GM19238 (cell line): ENCODE results near the gene STK32B.

Experiments
- DNase-seq: peaks from one replicate; pipeline ENCODE4 v3.0.0; 2011; ENCODE audit warnings: low spot score; ENCODE audit not compliant: insufficient read length

STK32B gene

DNA sequence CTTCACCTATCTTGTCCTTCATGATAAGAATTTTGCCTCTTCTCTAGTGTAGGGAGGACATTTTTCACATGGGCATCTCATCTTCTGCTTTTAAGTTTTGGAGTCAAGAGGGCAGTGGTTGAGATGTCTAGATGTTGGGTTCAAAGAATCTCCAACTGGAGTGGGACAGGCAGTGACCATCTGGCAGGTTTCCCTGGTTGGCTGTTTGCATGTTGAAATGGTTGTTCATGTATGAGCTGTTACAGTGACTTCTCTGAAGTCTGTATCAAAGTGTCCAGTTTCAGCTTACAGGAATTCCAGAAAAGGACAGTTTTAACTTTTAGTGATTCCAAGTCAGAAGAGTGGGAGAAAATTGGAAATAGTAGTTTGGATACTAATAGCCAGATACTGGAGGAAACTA, 464.4 kb downstream of the STK32B start:
- no peak for DNase-seq

DNA sequence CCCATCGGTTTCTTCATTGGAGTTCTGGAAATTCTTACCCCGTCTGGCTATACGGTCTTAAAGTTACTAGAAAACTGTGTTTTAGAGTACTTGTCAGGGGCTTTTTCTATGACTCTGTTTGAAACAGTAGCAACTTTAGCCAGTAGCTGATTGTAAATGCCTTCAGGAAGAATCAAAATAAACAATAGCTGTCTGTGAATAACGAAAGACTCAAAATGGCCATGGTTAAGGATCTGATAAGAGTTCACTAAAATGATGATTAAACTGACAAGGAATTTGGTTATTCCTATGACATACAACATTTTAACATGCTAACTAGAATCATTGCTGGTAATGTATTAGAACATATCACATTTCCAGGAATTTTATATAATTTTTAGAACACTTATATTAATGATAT, 466.1 kb downstream of the STK32B start:
- DNase-seq, result no peak

DNA sequence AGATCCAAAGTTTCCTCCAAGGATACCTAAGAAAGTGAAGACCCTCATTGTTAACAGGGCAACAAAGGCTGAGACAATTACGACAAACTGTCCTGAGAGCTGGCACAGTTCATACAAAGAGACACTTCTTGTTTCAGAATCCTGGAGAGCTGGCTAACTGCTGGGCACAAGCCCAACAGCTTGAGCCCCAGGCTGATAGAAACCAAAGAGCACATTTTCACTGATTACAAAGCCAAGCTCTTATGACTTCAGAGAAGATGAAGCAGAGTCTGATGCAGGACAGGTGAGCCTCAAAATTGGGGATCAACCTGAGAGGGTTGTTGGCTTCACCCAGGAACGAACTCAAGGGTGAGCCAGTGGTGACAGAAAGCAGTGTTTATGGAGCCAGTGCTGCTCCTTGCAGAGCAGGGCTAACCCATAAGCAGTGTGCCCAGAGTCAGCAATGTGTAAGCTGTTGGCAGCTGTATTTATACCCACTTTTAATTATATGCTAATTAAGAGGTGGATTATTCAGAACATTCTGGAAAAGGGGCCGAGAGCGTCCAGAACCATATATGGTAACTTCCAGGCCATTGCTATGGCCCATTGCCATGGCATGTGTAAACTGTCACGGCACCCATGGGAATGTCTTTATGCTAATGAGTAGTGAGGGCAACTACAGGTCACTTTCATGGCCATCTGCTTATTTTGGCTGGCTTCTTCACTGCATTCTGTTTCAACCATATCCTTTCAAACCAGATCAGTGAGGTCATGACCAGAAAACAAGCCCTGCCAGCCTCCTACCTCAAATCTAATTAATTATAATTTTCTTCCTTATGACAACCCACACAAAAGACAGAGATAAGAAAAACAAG, 473.4 kb downstream of the STK32B start:
- DNase-seq, result no peak

DNA sequence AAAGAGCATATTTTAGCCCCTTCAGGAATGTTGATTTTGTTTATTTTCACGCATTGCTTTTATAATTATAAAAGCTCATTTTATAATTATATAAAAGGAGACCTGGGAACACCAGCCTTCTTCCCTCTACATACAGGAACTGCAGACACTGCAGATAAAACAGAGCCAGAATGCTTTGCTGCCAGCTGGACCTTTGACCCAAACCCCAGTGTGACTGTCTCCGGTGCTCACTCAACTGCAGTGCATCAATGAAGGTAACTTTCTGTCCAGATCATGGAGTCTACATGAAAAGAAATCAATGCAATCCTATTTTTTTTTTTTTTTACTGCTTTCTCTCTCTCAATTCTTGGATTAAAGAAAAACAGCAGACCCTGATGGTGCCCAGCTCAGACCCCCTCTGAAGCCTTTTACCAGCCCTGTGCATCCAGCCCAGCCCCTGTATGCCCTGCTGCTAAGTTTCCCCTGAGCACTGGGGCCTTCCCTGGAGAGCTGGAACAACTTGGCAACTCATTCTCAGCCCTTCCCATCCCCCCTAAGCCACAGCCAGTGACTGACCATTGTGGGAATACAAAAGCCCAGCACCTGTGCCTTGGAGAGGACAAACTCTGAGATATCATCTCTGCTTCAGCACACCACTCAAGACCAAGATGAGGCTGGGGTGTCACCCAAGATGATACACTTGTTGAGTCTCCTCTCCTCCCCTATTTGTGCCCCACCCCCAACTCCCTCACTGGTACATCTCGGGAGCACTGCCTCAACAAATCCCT, 475.0 kb downstream of the STK32B start:
- DNase-seq, result no peak

DNA sequence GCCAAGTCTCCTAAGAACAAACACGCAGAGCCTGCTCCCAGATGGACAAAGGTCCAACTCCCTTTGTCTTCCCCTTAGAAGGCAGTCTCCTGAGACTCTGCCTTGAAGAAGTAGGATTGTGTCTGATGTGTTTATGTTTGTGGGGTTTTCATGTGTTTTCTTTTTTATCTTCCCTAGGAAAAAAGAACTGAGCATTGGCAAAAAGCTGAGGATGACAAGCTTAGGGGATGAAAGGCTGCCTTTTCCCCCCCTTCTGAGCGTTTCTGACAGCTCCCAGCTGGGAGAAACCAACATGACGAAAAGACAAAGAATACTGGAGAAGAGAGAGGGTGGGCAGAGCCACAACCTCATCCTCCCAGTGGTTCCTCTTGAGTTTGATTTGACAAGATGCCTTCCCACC, 475.9 kb downstream of the STK32B start:
- DNase-seq, result no peak

DNA sequence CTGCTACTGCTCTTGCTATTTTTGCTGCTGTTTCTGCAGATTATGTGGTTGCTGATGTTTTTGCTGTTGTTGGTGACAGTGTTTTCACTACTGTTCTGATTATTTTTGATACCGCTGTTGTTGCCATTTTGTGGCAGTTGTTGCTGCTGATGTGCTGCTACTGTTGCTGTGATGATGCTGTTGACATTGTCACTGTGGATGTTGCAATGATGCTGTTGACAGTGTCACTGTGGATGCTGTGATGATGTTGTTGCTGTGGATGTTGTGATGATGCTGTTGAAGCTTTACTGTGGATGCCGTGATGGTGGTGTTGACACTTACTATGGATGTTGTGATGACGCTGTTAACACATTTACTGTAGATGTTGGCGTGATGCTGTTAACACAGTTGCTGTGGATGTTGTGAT, 476.8 kb downstream of the STK32B start:
- DNase-seq, result no peak

DNA sequence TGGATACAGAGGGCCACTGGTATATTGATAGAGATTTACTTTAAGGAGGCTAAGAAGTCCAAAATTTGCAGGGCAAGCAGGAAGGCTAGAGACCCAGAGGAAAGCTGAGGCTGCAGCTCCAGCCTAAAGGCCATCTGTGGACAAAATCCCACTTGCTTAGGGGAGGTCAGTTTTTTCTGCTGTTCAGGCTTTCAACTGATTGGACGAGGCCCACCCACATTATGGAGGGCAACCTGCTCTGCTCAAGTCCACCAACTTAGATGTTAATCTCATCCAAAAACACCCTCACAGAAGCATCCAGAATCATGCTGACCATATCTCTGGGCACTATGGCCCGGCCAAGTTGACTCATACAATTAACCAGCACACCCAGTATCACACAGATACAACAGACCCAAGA, 480.8 kb downstream of the STK32B start:
- DNase-seq, result no peak

DNA sequence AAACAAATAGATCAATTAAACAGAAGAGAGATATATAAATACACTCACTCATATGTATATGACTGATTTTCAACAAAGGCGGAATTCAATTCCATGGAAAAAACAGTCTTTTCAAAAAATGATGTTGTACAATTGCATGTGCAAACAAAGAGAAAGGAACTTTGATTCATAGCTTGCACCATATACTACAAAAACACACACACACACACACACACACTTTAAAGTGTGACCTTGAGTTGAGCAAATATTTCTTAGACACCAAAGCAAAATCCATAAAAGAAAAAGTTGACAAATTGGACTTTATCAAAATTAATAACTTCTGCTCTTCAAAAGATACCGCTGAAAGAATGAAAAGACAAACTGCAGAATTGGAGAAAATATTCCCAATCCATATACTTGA, 488.3 kb downstream of the STK32B start:
- no peak for DNase-seq

DNA sequence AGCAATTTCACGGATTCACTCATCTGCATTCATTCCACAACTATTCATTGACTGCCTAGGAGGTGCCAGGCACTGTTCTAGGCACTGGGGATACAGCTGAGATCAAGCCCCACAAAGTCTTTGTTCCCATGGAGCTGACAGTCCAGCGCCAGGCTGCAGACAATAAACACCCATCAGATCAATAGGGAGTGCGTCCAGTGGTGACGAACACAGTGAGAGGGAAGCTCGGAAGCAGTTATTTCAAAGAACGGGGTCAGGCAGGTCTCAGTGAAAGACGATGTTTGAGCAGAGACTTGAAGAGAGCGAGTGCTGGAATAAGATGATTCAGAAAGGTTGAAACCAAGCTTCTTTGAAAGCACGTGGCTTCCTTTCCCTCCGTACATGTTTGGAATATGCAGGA, 489.9 kb downstream of the STK32B start:
- no peak for DNase-seq

DNA sequence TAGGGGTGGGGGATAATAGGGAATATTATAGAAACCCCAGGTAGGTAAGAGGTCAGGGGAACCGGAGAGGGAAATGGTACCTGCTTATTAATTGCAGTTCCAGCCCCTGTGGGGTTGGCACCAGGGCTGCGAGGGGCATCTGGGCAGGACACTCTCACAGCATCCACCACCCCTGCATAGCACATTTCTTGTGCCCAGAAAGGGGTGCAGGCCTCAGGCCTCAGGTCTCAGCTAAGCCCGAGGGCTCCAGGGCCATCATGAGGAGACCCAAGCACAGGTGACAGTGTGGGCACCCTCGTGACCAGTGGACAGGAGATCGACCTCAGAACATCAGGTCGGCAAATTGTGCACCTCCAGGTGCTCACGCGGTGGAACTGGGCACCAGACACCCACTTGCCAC, 492.4 kb downstream of the STK32B start:
- DNase-seq, result no peak

DNA sequence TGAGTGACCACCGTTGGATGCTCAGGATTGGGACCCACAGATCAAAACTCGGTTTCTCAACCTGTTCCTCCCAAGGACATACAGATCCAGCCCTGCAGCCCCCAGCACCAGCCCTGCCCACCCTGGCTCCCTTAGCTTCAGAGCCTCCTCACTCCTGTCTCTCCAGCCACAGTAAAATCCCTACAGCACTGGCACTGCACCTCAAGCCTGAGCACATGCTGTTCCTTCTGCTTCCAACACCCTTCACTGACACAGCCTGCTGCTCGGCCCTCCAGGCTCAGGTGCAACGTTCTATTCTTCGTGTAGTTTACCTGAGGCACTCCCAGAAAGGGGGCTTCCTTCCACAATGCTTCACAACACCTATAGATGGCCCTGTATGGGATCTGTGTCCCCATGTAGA, 493.5 kb downstream of the STK32B start:
- no peak for DNase-seq

DNA sequence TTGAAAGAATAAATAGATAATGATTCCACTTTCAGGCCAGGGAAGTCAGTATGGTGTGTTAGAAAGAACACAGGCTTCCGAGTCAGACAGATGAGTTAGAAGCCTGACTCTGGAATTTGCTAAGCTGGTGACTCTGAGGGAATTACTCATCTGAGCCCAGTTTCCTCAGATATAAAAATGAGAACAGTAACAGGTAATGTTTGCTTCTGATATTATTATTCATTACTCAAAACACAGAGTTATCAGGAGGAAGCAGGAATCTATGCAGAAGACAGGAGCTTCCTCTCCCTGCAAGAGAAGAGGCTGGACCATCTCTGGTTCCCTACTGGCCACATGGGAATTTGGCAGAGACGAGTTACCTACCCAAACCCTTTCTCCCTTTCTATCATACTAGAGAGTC, 494.0 kb downstream of the STK32B start:
- no peak for DNase-seq

DNA sequence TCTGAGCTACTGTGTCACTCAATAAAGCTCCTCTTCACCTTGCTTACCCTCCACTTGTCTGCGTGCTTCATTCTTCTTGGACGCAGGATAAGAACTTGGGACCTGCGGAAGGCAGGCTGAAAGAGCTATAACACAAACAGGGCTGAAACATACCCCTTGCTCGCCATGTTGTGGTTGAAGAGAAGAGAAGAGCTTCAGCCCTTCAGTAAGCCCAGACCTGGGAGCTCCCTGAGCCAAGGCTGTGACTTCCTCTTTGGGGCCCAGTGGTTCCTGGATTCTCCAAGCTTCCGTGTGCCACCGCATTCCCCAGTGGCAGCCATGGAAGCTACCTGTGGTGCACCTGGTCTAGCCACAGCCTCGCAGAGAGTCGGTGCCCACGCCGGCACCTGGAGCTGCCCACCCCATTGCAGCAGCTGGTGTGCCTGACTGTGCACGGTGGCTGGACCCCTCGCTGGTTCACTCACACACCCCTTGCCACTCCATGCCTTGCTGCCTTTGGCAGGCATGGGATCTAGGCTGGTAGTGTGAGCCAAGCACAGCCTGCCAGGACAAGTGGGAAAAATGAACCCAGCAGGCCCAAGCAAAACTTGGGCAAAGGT, 496.5 kb downstream of the STK32B start:
- DNase-seq, result no peak
